ENCODE data around the gene ZNF148.
"Not testable (repeated sequence)": the region's sequence is repeated elsewhere in the genome, so short reads cannot be mapped to it uniquely, and the experiment has no call there.

The ZNF148 gene

GRCh38 chr3:125374996-125375941 is at the start of gene ZNF148:
Gene ZNF148 (minus strand): TSS chr3:125375325. CDS start chr3:125313640, 61,685 bp downstream.
- peak; percentile 58 for DNase-seq

GRCh38 chr3:125418306-125418705 is 43.2 kb upstream of the ZNF148 start:
- DNase-seq = no peak

GRCh38 chr3:125416235-125416634 is 41.1 kb upstream of the ZNF148 start:
- no peak for DNase-seq

GRCh38 chr3:125414669-125415068 is 39.5 kb upstream of the ZNF148 start:
- no peak for DNase-seq

GRCh38 chr3:125410922-125411321 is 35.8 kb upstream of the ZNF148 start:
- no peak for DNase-seq

GRCh38 chr3:125406070-125406469 is 30.9 kb upstream of the ZNF148 start:
- DNase-seq = no peak

GRCh38 chr3:125405515-125405914 is 30.4 kb upstream of the ZNF148 start:
- DNase-seq = not testable (repeated sequence)

- DNase-seq = no peak
These were observed 28.7 kb upstream of the ZNF148 start for GRCh38 chr3:125403789-125404188.

- no peak for DNase-seq
These were observed 27.5 kb upstream of the ZNF148 start for GRCh38 chr3:125402639-125403038.

- DNase-seq = no peak
These were observed 26.3 kb upstream of the ZNF148 start for GRCh38 chr3:125401402-125401801.

- no peak for DNase-seq
These were observed 23.8 kb upstream of the ZNF148 start for GRCh38 chr3:125398952-125399351.

GRCh38 chr3:125395091-125395490 is 20.0 kb upstream of the ZNF148 start:
- no peak for DNase-seq

GRCh38 chr3:125394406-125394805 is 19.3 kb upstream of the ZNF148 start:
- DNase-seq = no peak

GRCh38 chr3:125389282-125389681 is 14.2 kb upstream of the ZNF148 start:
- DNase-seq = no peak

GRCh38 chr3:125388369-125388768 is 13.2 kb upstream of the ZNF148 start:
- DNase-seq = not testable (repeated sequence)

- no peak for DNase-seq
These were observed 11.7 kb upstream of the ZNF148 start for GRCh38 chr3:125386811-125387210.

GRCh38 chr3:125383744-125384143 is 8.6 kb upstream of the ZNF148 start:
- no peak for DNase-seq

GRCh38 chr3:125382298-125382697 is 7.2 kb upstream of the ZNF148 start:
- DNase-seq = no peak

GRCh38 chr3:125381743-125382142 is 6.6 kb upstream of the ZNF148 start:
- no peak for DNase-seq

- no peak for DNase-seq
These were observed 6.2 kb upstream of the ZNF148 start for GRCh38 chr3:125381314-125381713.

GRCh38 chr3:125379483-125379882 is 4.4 kb upstream of the ZNF148 start:
- DNase-seq = no peak

- no peak for DNase-seq
These were observed 3.6 kb upstream of the ZNF148 start for GRCh38 chr3:125378762-125379161.

GRCh38 chr3:125375950-125376679 is 990 bp upstream of the ZNF148 start:
- no peak for DNase-seq

GRCh38 chr3:125374501-125374995 is 577 bp downstream of the ZNF148 start:
- no peak for DNase-seq

Data from NCI-H1436 treated with DMSO at 0.1 percent for 48 hours (cell line).